Kidney (tissue), 14 donors: Measurements from ENCODE around the gene PSMB5. TPM values are rescaled to one million over a fixed set of nuclear protein-coding genes. Genes with fewer than 3 reads are reported as not detected.

Experiments used
- DNase-seq, 5 donors: peaks; one replicate each; pipeline ENCODE4 v3.0.0-alpha.2; 2013 to 2020
- FAIRE-seq: peaks from 2 replicates; lab custom pipeline; 2012; peaks lifted over from hg19 to GRCh38; lab: Jason Lieb, UNC
- H3K27ac ChIP-seq, 2 donors: one replicate each; pipeline ENCODE4 v1.7.0; 2013; ENCODE audit warnings: low read depth in 2 of 2, low read length in 2 of 2, inconsistent platforms in 1 of 2
- H3K27me3 ChIP-seq: one replicate; pipeline ENCODE4 v1.7.1; 2013; ENCODE audit warnings: low read length, inconsistent platforms; ENCODE audit not compliant: control insufficient read depth, insufficient read depth
- H3K36me3 ChIP-seq, 3 donors: one replicate each; pipeline versions ENCODE4 v1.7.0 to v1.7.1; 2013; ENCODE audit warnings: low read length in 3 of 3, control low read depth in 1 of 3, inconsistent platforms in 1 of 3; ENCODE audit not compliant: insufficient read depth in 3 of 3, control insufficient read depth in 2 of 3
- H3K4me1 ChIP-seq, 3 donors: one replicate each; pipeline versions ENCODE4 v1.7.0 to v1.7.1; 2013; ENCODE audit warnings: low read length in 3 of 3, inconsistent platforms in 1 of 3, low read depth in 1 of 3; ENCODE audit not compliant: control insufficient read depth in 2 of 3, insufficient read depth in 2 of 3
- H3K4me3 ChIP-seq, 3 donors: one replicate each; pipeline versions ENCODE4 v1.7.0 to v1.8.1; 2013; ENCODE audit warnings: low read length in 3 of 3, control low read depth in 1 of 3, inconsistent platforms in 1 of 3
- H3K9ac ChIP-seq, 3 donors: one replicate each; pipeline versions ENCODE4 v1.7.0 to v1.7.1; 2013; ENCODE audit warnings: low read length in 3 of 3, control low read depth in 1 of 3, inconsistent platforms in 1 of 3
- H3K9me3 ChIP-seq, 3 donors: one replicate each; pipeline versions ENCODE4 v1.7.0 to v1.7.1; 2013; ENCODE audit warnings: low read length in 3 of 3, control low read depth in 1 of 3, inconsistent platforms in 1 of 3; ENCODE audit not compliant: control insufficient read depth in 2 of 3, insufficient read depth in 1 of 3
- CTCF ChIP-seq: IDR thresholded peaks from 3 replicates; pipeline ENCODE4 v1.5.1; 2012; ENCODE audit warnings: mild to moderate bottlenecking, moderate library complexity, borderline replicate concordance; ENCODE audit not compliant: insufficient read depth; ENCODE audit errors: extremely low read depth
- intact Hi-C: fragments of 100-400 bp; cut with DNase I; formaldehyde crosslinking; loops from one replicate; pipeline ENCODE4 v1.11.1; 2022
- polyA plus RNA-seq: library from polyadenylated mRNA; stranded (reverse); fragments of 350-450 nt; fragmentation: Illumina TruSeq; extraction: RNeasy Lipid Tissue Mini Kit (QIAGEN cat#74804); gene quantifications from one replicate; pipeline ENCODE4 v1.2.3, GENCODE V29; 2014; ENCODE audit warnings: low read depth, low replicate concordance; ENCODE audit not compliant: insufficient read depth
- total RNA-seq: library from RNA; stranded (reverse); fragmentation: NEBNext Ultra II Directional; extraction: Animal tissue kit (Norgen Biotek cat#: 25700); gene quantifications from one replicate; pipeline ENCODE4 v1.2.1, GENCODE V29; 2021
- donor health status: control.
- donor health status: control.
- donor health status: control.
- donor health status: control.
- donor health status: control.
- donor health status: DM: yes; HTN: yes; CAD: no.
- donor health status: Normal renal cell carcinoma (clear cell type).

Gene PSMB5
- total and polyA plus RNA-seq, 2 donors from 2014 or later: 87.1 to 190 TPM

DNA sequence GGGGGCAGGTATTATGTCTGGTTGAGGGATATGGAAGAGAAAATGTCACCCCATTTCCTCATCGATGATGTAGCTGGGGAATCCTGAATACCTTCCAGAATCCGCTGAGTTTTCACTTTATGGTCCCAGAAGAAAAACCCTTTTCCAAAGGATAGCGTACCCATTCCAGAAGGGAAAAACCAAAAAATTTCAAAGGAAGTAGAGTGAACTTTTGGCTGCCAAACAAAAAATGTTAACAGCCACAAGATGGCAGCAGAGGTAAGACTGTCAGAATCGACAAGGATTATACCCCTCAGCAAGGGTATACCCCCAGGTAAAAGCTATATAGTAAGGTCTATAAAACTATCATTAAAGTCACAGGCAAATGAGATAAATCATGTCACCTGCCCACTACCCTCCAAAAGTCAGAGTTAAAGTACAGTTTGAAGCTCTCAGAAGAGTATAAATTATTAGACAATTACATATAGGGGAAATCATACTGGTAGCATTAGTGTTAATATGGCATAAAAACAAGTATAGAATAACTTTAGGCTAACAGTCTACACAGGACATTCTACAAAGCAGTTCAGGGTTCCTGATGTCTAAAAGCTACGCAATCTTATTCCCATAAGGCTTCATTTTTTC lies 42.2 kb upstream of the PSMB5 start:
- no peak overlapping the region for H3K4me3 ChIP-seq
- peaks cover 26 to 89% (median 50%) of the 10 kb centered on the region in 3 donors for H3K36me3 ChIP-seq
- no peak for FAIRE-seq
- no peaks in the 10 kb centered on the region for H3K9me3 ChIP-seq
- H3K27ac ChIP-seq: peak overlapping the region; percentile 8 to 63
- intact Hi-C loops: no loop called here
- peak overlapping the region in 2 of 3 donors; percentile 22 to 28 for H3K9ac ChIP-seq
- TF ChIP-seq CTCF: no peak
- H3K4me1 ChIP-seq: peaks cover 2 to 12% (median 9%) of the 10 kb centered on the region in 3 donors
- DNase-seq: peak in 2 of 5 donors; percentile 20 to 47
- H3K27me3 ChIP-seq: no peaks in the 10 kb centered on the region

DNA sequence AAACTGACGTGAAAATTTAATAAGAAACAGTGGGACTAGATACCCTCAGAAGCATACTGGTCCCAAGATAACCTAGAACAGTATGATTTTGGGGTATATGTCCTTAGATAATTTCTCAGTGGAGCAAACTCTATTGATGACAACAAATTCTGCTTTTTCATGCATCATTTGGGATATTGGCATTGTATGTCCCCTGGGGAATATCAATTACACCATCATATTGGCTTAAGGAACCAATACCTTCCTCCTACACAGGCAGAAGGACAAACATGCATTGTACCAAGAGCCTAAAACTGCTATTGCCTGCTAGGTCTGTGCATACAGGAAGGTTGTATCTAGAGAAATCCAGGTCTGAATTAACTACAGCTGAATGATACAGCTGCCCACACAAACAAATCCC lies 40.2 kb upstream of the PSMB5 start:
- Histone ChIP-seq H3K27me3 (no peaks in the 10 kb centered on the region), H3K4me3 (no peak overlapping the region), H3K36me3 (peaks cover 21 to 71% (median 40%) of the 10 kb centered on the region in 3 donors), H3K9me3 (no peaks in the 10 kb centered on the region), H3K4me1 (peaks cover 3 to 24% (median 19%) of the 10 kb centered on the region in 3 donors), H3K9ac (no peak overlapping the region), H3K27ac (no peak overlapping the region)
- intact Hi-C loops: no loop called here
- FAIRE-seq (no peak), DNase-seq (no peak)
- no peak for TF ChIP-seq CTCF

- Histone ChIP-seq H3K27ac (peak overlapping the region; percentile 61 to 83), H3K4me3 (peak overlapping the region in 2 of 3 donors; percentile 36 to 81), H3K9me3 (no peaks in the 10 kb centered on the region), H3K36me3 (peaks cover 13 to 57% (median 31%) of the 10 kb centered on the region in 3 donors), H3K4me1 (peaks cover 3 to 24% (median 21%) of the 10 kb centered on the region in 3 donors), H3K9ac (peak overlapping the region in 2 of 3 donors; percentile 63 to 93), H3K27me3 (no peaks in the 10 kb centered on the region)
- TF ChIP-seq CTCF: no peak
- FAIRE-seq: no peak
- peak in 2 of 5 donors; percentile 43 to 50 for DNase-seq
- intact Hi-C loops: no loop called here
Observed at GRCh38 chr14:23071921-23072539, 37.3 kb upstream of the PSMB5 start.
